Measurements from ENCODE around the gene C22orf23. TPM values are rescaled to one million over a fixed set of nuclear protein-coding genes. Genes with fewer than 3 reads are reported as not detected.
A peak's percentile ranks its signal among the peaks of the same experiment; 100 is the strongest.

Gene C22orf23
- total and polyA plus RNA-seq, 2 of the 13 experiments (the other 11 are each of a cell fraction or from before 2014, with no cell fraction given) = 0.21 to 0.24 TPM

DNA sequence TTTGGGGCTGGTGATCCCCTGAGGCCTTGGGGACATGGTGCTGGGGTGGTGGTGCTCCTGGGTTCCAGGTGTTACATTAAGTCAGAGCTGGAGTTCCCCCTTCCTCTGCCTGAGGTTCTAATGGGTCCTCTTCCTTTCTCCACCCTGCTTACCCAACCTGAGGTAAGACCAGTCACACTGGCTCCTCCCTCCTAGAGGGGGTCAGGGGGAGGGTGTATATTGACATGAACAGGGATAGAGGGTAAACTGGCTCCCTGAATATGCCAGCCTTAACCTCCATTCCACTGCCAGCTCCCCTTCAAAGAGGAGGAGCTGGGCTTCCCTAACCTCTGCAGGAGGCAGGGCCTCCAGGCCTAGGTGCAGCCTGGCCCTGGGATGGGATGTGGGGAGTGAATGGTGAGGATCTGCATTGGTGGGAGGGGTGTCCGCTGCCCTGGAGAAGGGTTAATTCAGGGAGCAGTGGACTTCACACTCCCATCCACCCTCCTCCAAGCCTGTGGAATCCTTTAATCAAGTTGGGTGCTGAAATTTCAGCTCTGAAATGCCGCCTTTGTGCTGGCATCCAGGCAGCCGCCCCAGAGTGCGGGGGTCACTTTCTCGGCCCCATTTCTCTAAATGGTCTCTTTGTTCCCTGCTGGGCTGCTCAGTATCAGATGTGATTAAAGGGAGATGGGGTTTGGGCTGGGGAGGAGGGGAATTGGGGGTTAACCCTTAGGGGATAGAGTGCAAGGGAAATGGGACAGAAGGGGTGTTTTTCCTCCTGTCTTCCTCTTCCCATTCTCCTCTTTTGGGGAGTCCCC is 15.3 kb upstream of the C22orf23 start (continued):
- TF ChIP-seq, protein P1, sequence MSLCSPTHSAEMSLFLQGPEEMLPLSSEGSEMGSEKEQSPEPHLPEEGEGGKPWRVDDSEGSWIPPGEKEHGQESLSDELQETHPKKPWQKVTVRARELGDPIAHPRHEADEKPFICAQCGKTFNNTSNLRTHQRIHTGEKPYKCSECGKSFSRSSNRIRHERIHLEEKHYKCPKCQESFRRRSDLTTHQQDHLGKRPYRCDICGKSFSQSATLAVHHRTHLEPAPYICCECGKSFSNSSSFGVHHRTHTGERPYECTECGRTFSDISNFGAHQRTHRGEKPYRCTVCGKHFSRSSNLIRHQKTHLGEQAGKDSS (CRISPR knock-in tag; IDR thresholded peaks at IDR 0.05; ENCODE audit: borderline replicate concordance, low read depth) = no peak
- TF ChIP-seq NR2F6 (IDR thresholded peaks at IDR 0.05) (0 out of 2 replicates have a peak, but pooled peaks have one; percentile 47), NR2F6 (CRISPR knock-in tag; IDR thresholded peaks at IDR 0.05) (0 out of 2 replicates have a peak, but pooled peaks have one; percentile 22), CEBPB (IDR thresholded peaks at IDR 0.05; ENCODE audit: borderline replicate concordance, low read depth, low read length) (no peak), EP300 (IDR thresholded peaks at IDR 0.05; ENCODE audit: low read depth in 2 of 2, low read length in 2 of 2) (peak; percentile 41 to 81; a peak in 2 of 4 replicates), EP300 (CRISPR knock-in tag; IDR thresholded peaks at IDR 0.05; ENCODE audit: borderline replicate concordance) (no peak), ZFX (CRISPR knock-in tag; IDR thresholded peaks at IDR 0.05; ENCODE audit: low read depth) (peak; percentile 82), SP5 (CRISPR knock-in tag; IDR thresholded peaks at IDR 0.05; ENCODE audit: borderline replicate concordance, low read depth) (peak; percentile 28; the same call in 1 of the 2 replicates), POLR2A (IDR thresholded peaks at IDR 0.05; ENCODE audit: insufficient read depth in 1 of 2, low read depth in 2 of 2, low read length in 2 of 2) (0 out of 4 replicates have a peak, but pooled peaks of 1 of the 2 experiments have one; percentile 38), HNRNPK (IDR thresholded peaks at IDR 0.05; ENCODE audit: low read depth, low read length, poor library complexity, severe bottlenecking) (peak; percentile 17), ZNF234 (CRISPR knock-in tag; conservative IDR thresholded peaks at IDR 0.05) (no peak), ZNF777 (CRISPR knock-in tag; IDR thresholded peaks at IDR 0.05) (no peak), MAF1 (CRISPR knock-in tag; IDR thresholded peaks at IDR 0.05; ENCODE audit: borderline replicate concordance) (no peak), ZNF891 (CRISPR knock-in tag; IDR thresholded peaks at IDR 0.05) (no peak), HNF4A (CRISPR knock-in tag; IDR thresholded peaks at IDR 0.05) (peak; percentile 74)
- TF ChIP-seq, protein P2, sequence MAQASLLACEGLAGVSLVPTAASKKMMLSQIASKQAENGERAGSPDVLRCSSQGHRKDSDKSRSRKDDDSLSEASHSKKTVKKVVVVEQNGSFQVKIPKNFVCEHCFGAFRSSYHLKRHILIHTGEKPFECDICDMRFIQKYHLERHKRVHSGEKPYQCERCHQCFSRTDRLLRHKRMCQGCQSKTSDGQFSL (CRISPR knock-in tag; IDR thresholded peaks at IDR 0.05) = peak; percentile 69

All from HepG2 (cell line).